Hippocampal formation (tissue), 2 donors: ENCODE results near the gene PKNOX2.

Experiments used
- DNase-seq, 2 donors: peaks; one replicate each; lab custom pipeline; 2025; lab: John Stamatoyannopoulos, UW

PKNOX2 gene, protein sequence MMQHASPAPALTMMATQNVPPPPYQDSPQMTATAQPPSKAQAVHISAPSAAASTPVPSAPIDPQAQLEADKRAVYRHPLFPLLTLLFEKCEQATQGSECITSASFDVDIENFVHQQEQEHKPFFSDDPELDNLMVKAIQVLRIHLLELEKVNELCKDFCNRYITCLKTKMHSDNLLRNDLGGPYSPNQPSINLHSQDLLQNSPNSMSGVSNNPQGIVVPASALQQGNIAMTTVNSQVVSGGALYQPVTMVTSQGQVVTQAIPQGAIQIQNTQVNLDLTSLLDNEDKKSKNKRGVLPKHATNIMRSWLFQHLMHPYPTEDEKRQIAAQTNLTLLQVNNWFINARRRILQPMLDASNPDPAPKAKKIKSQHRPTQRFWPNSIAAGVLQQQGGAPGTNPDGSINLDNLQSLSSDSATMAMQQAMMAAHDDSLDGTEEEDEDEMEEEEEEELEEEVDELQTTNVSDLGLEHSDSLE

DNA sequence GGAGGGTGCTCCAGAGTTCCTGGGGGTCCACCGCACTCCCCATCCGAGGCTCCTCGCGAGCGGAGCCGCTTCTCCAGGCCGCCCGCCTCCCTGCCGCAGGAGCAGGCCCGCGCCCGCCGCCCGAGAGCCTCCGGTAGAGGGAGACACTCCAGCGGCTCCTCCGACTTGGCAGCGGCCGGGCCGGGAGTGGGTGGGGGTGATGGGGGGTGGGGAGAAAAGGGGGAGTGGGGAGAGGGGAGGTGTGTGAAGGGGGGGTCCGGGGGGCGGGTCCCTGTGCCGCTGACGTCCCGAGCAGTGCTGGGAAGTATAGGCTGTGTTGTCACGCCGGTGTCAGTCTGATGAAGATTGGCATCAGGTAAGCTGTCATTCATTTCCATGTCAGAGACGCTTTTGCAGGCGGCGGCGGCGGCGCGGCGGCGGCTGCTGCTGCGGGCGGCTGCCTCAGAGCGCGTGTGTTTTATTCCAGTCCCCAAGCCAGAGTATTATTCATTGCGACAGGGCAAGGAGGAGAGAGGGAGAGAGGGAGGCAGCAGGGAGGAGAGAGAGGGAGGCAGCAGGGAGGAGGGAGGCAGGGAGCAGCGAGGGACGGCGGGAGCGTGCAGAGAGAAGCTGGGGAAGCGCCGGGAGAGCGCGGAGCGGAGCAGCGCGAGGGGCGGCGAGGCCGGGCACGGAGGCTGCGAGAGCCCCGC lies at the start of gene PKNOX2:
Gene PKNOX2 (plus strand): TSS at position 330 of the 689 bp plus-strand sequence. CDS start 186,555 bp downstream, outside the sequence.
- peak; percentile 69 to 78 for DNase-seq

DNA sequence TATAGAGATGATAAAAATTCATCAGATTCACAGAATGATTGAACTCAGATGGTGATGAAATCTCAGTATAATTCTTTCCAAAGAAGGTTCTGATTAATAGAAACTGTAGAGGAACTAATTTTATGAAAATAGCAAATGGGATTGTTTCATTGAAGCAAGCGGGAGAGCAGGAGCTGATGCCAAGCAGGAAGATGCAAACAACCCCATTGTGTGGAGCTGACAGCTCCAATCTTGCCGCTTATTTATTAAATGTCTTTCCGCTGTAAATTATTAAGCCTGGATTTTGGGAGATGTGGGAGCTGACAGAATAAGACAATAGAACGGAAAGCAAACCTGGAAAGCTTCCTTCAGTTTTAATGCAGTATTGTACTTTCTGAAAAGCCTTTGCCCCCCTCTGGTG lies 47.1 kb upstream of the PKNOX2 start:
- DNase-seq, result no peak

DNA sequence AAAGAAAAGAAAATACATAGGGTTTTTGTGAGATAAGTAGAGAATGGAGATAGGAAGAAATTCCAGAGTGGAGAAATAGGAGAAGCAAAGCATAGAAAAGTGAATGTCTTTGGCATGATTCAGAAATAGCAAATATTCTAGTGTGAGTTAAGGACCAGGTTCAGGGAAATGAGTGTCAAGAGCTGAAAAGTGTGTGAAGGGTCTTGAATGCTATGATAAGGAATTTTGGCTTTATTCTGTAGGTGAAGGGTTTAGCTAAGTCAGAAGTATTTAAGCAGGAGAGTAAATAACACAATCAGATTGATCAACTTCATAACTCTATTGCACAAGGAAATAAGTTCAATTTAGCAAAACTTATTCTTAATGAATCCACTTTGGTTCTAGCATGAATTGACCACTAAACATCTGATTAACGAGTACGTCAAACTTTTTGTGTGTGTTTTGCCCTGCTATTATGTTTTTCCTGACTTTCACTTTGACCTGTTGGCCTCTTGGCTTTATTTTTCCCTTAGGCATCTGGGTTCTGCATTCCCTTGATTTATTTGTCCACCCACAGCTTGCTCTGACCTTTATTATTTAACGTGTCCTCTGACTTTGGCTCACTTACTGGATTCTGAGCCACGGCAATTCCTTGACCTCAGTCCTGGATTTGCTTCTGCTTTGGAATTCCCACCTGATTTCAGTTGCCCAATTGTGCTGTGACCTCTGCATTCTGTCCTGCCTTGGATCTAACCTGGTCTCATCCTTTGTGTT lies 41.2 kb upstream of the PKNOX2 start:
- no peak for DNase-seq

DNA sequence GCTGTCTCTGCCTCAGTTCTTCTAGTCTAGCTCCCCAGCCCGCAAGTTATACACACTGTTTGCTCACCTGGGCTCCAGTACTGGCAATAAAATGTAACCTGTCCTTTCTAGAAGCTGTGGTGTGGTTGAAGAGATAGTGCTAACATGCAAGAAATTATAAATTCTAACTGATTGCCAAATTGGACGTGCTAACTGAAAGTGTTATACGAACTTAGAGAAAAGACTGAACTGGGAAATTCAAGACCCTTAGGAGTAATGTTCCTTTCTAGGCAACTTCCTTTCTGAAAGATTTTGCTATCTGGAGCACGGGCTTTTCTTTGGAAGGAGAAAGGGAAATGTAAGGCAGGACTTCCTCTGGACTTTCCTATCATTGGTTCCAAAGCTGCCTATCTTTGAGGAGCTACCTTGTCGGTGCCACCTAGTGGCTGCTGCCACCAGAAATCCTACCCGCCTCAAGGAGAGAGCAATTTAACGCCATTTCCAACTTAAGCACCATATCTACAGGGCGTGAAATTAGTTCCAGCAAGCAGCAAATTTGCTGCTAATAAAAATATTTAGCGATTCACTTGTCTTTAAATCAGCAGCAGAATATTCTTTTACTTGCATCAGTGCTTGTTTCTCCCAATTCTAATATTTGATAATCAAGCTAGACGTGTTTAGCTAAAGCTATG lies 40.5 kb upstream of the PKNOX2 start:
- DNase-seq, result peak in 1 of 2 donors; percentile 23

DNA sequence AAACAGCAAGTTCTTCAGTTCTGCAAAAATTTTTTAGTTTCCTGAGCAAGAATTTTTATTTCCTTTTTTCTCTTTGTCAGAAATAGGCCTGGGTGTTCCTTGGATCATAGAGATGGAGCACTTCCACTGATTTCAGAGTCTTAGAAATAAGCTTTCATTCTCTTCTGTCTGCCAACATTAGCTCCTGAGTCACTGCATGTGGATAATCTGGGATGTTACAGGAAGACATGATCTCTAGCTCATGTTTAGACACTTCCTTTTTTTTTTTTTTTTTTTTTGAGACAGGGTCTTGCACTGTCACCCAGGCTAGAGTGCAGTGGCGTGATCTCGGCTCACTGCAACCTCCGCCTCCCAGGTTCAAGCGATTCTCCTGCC lies 39.9 kb upstream of the PKNOX2 start:
- DNase-seq, result no peak

DNA sequence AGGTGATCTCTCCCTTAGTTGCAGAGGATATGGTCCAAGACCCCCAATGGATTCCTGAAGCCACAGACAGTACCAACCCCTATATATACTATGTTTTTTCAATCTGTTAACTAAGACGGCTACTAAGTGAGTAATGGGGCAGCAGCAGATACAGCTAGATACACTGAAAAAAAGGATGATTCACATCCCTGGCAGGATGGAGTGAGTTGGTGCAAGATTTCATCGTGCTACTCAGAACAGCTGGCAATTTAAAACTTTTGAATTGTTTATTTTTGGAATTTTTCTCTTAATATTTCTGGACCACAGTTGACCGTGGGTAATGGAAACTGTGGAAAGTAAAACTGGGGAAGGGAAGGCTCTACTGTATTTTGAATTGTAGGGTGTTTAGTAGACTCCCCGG lies 36.1 kb upstream of the PKNOX2 start:
- DNase-seq, result no peak

DNA sequence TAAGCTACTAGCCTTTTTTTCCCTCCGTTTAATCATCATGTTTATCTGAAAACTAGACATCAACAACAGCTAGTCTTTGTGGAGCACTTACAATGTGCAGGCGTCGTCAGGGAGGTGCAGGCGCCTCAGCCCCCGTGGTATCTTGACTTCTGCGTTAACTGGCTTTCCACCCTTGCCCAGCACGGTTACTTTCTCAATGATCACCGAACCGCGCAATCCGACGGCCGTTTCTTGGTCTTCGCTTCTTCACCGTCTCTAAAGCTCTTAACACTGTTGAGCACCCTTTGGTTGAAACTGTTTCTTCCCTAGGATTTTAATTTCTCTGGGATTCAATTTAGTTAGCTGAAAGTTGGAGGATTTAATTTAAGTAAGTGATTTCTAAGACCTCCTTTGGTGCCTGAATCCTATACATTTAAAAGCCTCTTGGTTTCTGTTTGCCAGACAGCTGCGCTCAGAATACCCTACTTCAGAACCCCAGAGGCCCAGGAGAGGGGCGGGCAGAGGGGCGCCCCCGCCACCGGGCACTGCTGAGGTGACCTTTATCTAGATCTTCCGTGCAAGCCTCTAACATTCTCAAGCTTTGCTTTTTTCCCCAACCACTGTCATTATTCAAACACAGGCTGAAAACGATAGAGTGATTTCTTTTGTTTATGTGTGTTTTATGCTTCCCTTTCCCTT lies 35.1 kb upstream of the PKNOX2 start:
- no peak for DNase-seq

DNA sequence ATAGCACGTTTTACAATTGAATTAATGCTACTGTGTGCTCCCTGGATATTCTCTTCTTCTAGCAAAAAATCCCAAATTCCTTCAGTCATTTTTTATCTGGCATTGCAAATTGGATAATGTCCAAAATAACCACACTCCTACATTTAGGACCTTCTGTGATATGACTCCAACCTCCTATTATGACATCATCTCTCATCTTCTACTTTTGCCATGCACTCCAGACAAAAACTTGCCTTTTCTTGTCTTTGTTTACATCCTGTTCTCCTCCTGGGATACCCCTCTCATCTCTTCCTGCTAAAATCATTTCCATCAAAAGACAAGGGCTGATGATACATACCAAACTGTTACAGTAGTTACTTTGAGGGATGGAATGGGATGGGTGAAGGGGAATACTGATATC lies 32.5 kb upstream of the PKNOX2 start:
- DNase-seq, result no peak

DNA sequence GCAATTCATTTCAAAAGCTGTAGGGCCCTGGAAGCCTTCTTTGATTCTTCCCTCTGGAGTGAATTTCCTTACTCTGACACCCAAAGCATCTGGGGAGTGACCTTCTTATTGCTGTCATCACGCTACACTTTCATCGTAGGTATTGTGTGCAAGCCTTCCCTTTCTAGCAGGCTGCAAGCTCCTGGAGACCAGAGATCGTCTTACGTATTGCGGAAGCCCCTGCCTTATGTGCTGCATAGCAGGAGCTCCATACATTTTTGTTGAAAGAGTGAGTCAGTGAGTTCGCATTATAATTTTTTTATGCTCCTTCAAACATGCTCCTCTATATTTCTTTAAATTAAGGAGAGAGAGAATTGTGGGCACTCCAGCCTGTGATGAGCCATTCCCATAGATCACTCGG lies 32.0 kb upstream of the PKNOX2 start:
- no peak for DNase-seq

DNA sequence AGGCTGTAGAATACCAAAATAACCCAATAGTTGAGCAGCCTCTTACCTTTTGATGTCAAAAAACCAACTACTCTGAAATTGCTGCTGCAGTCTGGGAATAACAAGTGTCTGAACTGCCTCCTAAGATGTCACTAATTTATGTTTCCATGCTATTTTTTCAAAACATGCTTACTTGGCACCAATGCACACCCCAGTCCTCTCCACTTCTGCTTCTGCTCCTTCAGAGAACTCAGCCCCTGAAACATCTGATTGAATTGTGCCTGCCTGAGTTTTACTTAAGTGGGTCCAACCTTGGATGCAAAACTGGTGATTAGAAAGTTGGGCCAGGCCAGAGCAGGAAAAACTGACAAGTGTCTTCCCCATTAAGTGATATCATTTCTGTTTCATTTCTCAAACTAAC lies 28.6 kb upstream of the PKNOX2 start:
- DNase-seq, result no peak

DNA sequence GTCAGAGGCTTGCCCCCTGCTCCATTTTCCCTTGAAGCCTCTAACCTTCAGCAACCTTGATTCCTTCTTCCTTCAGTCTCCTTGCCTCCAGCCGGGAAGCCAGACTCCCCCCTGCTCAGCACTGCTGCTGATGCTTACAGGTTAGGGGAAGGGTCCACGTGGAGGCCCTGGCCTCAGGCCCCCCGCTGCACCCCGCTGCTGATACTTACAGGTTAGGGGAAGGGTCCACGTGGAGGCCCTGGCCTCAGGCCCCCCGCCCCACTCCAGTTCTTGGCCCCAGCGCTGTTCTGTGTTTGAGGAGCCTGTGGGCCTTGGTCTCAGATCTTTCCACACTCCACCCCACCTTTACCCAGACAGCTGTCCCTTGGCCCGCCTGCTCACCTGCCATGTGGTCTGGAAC lies 25.6 kb upstream of the PKNOX2 start:
- DNase-seq, result no peak

DNA sequence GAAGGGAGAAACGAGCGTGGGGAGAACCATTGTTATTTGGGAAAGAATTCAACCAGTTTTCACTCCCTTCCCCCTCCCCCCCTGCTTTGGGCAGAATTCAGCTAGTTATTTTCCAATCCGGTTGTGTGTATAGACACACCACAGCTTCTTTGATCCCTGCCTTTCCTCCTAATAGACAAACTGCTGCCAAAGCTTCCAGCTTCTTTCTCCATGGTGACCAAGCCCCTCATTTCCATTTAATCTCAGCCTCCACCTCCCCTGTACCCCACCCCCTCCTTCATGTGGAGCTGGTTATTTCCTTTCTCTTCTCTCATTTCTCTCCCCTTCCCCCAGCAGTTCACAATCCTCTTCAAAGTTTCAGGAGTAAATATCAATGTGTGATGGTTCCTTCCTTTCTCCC lies 24.8 kb upstream of the PKNOX2 start:
- no peak for DNase-seq

DNA sequence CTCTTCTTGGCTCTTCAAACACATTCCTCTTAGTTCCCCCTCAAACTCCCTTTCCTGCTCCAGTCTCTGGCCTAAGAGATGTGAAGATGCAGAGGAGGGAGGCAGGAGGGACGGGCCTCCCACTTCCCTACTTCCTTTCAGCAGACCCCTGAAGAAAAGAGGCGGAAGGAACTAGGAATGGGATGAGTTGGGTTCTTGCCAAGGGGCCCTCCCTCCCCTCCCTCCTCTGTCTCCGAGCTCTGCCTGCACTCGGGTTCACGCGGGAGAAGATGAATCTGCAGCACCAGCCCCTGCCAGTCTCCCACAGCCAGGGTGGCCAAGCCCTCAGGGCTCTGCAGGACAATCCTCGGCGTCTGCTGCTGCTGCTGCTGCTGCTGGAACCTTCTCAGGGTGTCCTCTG lies 24.3 kb upstream of the PKNOX2 start:
- DNase-seq, result no peak

DNA sequence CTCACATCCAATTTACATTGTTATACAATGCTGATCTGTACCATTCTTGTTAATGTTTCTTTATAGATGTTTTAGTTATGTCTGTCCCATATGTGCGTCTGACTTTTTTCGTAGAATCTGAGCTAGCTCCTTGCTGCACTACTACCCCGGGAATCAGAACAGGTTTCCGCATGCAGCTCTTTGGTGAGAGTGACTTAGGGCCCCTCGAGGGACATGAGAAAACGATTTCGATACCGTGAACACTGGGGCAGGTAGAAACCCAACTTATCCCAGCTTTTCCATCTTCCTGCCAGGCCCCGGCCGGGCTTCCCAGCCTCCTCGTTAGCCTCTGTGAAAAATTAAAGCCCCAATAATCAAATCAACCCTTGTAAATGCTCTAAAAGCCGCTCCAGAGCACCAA lies 23.4 kb upstream of the PKNOX2 start:
- no peak for DNase-seq

DNA sequence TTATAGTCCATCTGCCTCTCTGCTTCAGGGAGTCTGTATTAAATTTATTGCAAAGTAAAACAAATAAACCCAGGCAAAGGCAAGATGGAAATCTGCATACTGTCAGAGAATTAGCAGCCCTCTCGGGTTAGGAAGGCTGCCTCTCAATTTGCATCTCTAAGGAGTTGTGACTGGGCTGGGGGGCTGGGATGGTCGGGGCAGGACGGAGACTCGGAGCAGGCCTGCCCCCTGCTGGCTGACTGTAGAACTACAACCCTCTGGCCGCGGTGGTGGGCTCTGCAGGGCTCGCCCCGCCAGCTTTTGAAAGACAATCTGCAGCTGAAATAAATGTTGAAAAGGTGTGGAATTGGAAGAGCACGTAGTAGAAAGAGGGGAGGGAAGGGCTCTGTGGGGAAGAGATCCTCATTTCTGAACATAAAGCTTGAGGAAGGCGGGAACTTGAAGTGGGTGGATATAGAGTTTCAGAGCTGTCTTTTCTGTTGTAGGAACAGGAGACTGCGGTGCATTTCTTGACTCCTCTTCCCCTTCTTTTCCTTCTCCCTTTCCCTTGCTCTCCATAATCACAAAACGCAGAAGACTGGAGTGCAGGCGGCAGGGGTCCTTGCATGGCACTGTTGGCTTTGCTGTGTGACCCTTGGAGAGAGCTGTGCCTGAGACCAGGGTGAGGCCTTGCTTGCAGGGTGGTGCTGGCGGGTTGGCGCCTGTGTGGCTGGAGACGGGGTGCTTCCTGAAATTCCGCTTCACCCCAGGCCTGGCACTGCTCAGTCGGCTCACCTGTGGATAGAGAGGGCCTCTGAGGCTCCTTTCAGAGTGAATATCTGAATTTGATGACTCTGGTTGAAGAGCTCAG lies 22.6 kb upstream of the PKNOX2 start:
- DNase-seq, result peak in 1 of 2 donors; percentile 27

DNA sequence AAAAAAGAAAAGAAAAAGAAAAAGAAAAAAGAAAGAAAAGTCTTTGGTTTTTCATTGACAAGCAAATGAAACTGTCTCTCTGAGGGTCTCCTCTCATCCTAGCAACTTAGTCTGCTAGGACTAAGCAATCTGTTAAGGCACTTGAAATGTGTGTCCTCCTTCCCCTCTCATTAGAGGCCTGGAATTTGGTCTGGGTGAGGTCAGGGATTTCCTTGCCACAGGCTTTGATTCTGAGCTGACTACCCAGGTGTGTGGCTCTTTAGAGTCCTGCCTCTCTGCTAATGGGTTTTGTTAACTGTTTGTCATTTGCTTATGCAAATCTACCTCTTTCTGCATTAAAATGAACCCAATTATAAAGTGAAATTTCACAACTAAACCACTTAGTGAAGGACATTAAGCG lies 18.3 kb upstream of the PKNOX2 start:
- no peak for DNase-seq

DNA sequence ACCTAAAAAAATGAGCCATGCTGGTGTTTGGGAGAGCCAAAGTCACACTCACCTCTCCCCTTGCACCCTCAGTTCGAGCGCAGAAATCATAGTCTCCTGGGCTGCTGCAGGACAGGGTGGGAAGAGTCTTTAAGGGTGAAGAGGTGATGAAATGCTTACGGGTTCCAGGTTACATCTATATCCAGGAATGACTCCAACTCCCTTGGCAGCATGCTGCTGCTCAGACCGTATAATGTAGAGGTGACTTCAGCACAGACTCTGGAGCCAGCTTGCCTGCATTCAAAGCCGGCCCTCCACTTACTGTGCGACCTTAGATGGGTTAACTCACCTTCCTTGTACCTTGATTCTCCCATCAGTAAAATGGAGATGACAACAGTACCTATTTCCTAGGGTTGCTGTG lies 17.3 kb upstream of the PKNOX2 start:
- DNase-seq, result no peak

DNA sequence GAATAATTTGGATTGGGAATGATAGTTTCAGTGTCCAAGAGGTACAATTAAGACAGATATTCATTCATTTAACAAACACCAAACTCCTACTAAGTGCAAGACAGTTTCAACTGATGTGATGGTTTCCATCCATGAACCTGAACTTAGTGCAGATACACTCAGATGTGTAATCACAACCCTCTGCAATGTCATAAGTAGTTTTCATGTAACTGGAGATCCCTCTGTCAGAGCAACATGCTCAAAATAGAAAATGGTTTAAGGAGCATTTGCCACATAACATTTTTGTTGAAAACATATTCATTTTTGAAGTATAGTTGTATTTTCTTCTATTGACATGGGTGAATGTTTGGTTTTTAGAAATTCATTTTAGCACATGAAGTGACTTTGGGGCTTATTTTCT lies 16.5 kb upstream of the PKNOX2 start:
- DNase-seq, result no peak

DNA sequence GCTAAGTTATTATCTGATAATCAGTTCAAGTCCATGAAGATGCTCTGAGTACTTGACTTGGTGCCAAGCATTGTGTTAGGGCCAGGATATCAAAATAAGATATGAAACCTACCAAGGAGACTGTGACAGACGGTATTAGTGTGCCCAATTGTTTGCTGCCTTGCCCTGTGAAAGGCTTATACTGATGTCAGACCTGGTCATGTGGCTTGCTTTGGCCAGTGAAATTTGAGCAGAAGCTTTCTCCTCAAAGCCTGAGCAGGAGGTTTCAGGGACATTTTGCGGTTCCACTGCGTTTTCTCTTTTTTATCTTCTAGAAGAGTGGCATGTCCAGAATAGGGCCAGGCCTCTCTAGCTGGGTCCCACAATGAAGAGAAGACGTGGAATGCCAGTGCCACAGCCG lies 15.8 kb upstream of the PKNOX2 start:
- DNase-seq, result no peak

DNA sequence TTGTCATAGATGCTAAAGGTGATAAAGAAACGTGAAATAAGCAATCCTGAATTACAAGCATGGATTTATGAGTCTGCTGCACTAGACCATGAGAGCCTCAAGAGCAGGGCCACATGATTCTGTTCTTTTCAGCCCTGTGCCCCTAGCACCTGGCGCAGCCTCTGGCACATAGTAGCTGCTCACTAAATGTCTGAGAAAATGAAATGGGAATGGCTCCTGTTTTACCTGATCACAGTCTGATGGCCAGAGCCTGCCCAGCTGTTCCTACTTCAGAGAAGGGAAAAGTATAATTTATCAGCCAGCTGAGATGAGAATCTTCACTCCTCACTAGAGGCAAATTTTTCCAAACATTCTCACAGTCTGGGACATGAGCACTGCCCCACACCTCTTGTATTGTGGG lies 10.7 kb upstream of the PKNOX2 start:
- no peak for DNase-seq
